ENCODE measurements around the gene TRAF1.

TRAF1 gene

DNA sequence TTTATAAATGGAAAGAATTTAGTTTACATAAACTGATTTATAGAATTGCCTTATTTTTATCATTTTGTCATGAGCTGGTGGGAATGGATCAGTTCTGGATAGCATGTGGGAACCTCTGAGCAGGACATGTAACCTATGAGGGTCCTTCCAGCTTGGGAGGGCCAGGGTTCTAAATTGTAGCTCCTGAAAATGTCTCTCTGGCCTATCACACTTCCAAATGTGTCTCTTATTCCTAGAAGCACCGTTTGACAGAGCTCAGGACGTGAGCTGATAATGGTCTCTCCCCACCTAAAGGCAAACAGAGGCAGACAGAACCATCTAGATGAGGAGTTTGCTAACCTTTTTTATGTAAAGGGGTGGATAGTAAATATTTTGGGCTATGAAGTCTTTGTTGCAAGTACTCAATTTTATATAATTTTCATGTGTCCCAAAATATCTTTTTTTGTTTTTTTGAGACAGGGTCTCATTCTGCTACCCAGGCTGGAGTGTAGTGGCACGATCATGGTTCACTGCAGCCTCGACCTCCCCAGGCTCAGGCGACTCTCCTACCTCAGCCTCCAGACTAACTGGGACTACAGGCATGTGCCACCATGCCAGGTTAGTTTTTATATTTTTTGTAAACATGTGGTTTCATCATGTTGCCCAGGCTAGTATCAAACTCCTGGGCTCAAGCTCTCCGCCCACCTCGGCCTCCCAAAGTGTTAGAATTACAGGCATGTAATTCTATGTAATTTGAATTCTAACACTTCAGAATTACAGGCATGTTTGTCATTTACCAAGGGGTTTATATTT, 4.0 kb downstream of the TRAF1 start:
- no peak for DNase-seq

DNA sequence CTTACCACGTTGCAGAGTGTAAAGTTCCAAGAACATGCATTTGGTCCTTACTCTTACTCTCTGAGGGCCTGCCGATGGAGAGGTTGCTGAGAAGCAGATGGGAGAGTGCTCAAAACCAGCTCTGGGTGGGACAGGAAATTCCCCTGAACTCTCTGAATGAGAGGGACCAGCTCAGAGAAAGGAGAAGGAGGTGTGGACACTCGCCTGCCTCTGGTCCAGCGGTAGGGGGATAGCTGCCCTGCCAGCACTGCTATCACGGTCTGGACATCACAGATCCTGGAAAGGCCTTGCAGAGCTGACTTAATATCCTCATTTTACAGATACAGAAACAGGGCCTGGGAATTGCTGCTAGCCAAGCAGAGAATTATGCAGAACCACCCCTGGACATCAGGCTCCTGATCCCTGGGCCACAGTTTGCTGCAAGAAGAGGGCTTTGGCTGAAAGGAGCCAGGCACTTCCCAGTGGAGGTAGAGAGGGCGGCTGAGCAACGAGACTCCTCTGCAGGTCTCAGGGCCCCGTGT, 4.9 kb downstream of the TRAF1 start:
- no peak for DNase-seq

DNA sequence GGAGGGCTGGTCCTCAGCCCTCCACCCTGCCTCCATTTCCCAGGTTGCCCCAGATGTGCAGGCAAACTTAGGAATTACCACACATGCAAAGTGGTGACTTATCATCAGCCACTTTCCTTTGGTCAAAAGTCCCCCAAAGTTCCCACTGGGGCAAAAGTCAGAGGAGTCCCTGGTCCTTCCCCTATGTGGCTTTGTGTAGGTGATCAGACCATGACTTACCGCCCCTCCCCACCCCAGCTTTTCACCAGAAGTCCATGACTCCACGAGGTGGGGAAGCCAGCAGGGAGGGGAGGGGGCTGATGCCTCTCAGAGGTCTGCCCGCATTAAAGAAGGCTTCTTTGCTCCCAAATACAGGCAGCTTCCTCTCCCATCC, 5.8 kb downstream of the TRAF1 start:
- DNase-seq, result no peak

DNA sequence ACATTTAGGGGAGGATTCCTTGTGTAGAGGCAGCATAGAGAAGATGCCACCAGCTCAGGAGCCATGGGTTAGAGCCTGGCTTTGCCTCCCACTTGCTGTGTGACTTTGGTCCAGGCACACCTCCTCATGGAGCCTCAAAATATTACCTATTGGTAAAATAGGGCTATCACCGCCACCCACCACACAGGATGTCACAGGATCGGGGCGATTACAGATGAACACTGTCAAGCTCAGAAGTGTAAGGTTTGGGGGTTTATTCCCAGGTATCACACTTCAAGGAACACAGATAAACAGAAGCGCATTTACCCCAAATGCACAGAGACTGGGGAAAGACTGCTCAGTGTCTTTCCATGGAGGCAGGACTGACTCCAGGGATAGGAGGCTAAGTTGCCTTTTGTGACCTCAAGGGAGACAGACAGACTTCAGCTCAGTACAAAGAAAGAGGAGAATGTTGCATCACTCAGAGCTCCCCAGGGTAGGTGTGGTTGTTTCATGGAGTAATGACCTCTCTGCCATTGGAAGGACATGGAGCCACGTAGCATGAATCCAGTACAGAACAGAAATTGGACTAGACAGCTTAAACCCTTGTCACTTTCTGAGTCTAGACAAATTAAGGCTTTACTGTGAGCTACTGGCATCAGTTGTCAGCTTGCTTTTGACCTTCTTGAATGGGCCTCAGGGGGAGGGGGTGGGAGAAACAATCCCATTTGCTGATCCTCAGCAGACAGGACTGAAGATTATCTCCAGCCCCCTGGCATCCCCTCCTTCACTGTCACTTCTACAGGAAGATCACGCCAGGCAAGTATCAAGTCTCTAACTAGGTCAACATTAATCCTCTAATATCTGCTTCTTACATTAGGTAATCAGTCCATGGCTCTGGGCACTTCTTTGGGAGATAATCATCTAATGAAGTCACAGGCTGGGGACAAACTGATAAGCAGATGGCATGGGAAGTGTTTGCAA, 6.5 kb downstream of the TRAF1 start:
- no peak for DNase-seq

DNA sequence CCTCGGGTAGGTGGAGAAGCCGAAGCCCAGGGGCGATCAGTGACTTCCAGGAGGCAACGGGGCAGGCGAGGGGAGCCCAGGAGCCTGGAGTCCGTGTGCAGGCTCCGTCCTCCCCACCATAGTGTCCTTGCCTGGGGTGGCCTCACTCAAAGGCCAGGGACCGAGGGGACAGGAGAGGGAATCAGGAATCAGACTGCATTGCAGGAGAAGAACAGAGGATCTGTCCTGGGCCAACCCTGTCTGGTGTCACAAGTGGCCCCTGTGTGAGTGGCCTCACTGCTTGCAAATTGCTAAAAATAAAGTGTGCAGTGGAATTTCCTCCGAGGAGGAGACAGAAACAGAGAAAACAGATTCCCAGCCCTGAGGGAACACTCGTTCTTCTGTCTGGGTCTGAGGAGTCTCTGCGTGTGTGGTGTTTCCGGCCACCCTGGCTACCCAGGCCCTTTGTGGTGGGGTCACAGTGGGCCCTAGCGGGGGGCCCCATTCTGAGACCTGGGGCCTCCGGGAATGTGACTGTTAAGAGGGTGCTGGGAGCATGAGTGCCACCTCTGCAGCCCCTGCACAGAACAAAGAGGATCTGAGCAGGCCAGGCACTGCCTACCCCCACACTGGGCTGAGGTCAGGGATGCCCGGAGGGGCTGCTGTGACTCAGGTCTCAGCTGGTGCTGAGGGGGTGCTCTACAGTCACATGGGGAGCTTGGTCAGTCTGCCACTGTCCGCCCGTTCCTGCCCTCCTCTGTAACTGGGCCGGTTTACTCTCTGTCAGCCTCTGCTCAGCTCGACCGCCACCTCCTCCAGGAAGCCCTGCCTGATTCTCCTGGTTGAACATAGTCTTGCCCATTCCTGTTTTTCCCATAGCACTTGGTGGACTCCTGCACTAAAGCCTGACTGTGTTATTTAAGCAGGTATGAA, 7.4 kb downstream of the TRAF1 start:
- no peak for DNase-seq

DNA sequence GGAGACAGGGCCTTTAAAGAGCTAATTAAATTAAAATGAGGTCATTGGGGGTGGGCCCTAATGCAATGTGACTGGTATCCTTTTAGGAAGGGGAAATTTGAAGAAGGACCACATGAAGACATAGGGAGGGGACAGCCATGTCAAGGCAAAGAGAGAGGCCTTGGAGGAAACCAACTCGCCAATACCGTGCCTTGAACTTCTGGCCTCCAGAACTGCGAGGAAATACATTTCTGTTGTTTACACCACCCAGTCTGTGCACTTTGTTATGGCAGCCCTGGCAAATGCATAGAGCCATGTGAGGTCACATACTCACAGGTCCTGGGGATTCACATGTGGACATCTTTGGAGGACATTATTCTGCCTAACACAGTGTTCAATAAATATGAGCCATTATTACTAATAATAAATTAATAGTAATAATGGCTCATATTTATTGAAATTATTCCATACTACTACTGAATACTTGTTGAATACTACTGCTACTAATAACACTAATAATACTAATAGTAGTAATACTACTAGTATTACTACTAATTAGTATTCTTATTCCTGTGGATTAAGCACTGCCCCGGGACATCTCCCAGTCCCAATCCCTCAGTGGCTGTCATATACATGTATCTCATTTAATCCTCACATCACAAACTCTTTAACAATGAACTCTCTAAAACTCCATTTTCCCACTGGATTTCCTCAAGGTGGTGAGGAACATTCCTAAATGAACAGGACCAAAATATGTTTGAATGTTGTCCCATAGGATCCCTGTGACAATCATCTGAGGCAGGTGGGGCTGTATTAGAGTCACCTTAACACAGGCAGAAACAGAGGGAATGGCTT, 8.4 kb downstream of the TRAF1 start:
- DNase-seq, result no peak

DNA sequence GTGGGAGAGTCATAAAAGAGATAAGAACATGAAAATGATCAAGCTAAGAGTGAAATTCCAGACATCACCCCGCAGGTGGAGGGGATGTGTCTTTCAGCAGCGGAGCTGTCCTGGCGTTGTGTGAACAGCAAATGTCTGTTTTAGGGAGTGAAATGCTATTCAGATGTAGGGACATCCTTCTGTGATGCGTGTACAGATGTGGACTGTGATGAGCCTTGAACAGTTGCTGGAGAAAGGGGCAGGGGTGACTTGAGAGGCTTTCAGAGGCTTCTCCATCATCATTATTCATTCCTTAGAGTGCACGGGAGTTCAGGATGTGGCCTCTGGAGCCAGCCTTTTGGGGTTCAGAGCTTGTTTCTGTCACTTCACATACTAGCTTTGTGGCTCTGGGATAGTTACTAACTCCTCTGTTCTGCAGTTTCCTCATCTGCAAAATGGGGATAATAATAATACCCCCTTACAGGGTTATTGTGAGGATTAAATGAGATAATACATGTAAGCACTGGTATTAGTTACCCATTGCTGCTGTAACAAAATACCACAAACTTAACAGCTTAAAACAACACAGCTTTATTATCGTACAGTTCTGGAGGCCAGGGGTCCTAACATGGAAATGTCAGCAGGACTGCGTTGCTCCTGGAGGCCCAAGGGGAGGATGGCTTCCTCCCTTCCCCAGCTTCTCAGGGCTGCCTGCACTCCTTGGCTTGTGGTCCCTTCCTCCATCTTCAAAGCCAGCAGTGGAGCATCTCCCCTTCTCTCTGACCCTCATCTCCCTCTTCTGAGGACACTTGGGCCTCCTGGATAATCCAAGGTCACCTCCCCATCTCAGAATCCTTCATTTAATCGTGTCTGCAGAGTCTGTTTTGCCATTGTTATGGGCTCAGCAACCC, 9.4 kb downstream of the TRAF1 start:
- no peak for DNase-seq

DNA sequence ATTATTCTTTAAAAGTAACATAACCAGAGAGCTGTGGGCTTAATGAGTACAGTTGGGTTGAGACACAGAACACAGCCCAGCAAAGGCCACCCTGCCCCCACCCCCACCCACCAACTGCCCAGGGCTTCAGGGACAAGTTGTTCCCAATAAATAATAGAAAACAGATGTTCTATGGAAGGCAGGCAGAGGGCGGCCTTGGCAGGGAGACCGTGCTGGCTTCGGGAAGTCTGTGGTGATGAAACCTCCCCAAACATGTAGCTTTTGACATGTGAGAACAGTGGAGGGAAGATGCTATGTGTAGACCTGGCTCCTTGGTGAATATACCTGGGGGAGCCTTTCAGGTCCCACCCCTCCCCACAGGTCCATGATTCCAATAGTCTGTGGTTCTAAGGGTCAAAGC, 10.0 kb downstream of the TRAF1 start:
- no peak for DNase-seq

DNA sequence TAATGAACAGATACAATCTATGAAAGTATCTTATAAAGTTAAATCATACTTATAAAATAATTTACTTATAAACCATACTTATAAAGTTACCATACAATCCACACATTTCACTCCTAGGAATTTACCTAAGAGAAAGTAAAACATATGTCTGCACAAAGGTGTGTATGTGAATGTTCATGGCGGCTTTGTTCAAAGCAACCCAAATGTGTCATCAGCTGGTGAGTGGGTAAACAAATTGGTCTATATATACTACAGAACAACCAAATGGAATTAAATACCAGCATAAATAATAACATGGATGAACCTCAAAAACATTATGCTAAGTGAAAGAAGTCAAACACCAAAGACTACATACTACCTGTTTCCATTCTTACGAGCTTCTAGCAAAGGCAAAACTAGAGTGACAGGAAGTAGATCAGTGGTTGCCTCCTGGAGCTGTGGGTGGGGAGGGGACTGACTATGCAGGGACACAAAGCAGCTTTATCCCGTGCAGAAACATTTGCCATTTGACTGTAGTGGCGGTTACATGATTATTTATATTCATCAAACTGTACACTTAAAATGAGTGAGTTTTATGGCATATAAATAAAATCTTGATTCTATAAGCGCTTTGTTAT, 10.6 kb downstream of the TRAF1 start:
- DNase-seq, result peak in 1 of 4 experiments; percentile 19

DNA sequence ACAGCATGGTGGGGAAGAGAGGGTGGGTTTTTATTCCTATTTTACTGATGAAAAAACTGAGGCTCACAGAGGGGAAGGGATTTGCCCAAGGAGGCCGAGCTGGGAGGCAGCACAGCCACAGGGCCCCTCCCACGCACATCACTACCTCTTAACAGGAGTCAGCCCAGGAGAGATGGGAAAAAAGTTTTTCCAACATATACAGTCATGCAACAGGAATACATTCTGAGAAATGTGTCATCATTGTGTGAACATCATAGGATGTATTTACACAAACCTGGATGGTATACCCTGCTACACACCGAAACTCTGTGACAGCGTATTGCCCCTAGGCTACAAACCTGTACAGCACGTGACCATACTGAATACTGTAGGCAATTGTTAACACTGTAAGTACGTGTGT, 11.6 kb downstream of the TRAF1 start:
- no peak for DNase-seq

DNA sequence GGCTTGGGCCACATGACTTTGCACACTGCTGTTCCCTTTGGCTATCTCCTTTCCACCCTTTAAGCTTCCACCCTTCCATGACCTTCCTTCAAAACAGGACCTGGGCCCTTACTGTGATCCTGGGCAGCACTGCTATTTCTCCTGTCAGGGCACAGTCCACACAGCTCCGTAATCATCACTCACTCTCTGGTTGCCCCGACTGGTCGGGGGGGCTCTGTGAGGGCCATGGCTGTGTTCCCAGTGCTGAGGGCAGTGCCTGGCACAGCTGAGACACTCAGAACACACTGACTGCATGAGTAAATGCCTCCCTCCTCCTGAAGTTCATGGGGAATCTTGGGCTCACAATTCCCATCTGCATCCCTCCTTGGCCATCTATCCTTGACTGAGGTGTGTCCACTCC, 12.2 kb downstream of the TRAF1 start:
- DNase-seq, result no peak

DNA sequence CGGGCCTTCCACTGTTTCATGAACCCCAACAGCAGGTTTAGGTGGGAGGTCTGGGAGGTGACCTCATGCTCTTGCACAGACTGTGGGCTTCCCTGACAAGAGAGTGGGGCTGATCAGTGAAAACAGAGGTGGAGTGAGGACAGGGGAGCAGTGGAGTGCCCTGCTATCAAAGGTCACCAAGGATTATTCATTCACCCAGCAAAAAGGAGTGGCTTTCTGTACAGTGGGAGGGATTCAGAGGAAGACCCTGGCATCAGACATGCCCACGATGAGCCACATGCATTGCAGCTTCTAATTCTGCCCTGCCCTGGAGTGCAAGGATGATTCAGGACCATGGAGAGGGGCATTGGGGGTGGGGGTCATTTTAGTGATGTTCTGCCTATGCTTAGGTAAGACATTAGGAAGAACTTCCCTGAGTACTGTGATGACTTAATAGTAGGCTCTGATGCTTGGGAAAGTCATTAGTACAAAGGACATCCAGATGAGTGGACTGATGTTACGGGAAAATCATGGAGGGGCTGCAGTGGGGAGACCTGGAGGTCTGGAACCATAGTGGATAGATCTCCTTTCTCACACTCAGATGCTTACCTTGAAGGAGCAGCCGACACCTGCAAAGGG, 12.8 kb downstream of the TRAF1 start:
- DNase-seq, result peak in 1 of 4 experiments; percentile 16

DNA sequence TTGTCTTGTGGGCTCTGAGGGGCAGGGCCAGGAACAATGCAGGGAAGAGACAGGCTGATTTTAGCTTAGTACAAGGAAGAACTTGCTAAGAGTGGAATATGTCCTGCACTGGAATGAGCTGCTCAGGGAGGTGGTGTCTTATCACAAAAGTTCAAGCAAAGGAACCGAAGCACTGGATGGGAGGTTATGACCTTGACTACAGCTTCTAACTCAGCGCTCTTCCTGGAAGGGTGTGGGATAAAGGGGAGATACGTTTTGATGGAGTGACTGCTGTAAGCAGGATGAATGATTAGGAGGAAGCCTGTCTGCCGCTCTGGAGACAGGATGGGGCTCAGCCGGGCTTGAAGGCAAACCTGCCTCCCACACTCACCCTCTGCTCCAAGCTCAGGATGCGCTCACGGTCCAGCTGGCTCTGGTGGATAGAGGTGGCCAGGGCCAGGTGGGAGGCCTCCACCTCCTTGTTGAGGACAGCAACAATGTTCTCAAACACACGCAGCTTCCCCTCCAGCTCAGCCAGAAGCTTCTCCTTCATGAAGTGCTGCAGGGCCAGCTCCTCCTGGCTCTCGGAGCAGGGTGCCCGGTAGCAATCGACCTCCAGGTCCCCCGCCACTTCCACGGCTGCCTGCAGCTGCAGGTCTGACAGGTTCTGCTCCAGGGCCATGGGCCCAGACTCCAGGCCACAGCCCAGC, 13.5 kb downstream of the TRAF1 start:
- no peak for DNase-seq

DNA sequence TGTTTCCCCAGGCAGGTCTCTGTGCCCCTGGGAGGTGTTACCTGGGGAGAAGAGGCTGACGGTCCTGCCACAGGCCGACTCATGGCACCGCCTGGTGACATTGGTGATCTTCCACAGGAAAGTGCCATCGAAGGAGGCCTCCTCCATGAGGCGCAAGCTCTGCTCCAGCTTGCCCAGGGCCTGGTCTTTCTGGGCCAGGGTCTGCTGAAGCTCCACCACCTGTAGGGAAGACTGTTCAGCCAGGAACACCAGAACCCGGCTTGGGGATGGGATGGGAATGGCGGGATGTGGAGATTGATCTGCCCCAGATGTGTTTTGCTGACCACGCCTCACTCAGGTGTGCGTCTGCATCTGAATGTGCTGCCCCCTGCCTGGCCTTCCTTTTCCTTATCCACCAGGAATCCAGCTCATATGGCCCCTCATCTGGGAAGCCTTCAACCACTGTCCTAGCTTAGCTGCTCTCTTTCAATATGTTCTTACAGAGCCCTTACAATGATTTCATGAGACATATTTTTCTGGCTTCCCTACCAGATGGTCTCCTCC, 15.2 kb downstream of the TRAF1 start:
- no peak for DNase-seq

DNA sequence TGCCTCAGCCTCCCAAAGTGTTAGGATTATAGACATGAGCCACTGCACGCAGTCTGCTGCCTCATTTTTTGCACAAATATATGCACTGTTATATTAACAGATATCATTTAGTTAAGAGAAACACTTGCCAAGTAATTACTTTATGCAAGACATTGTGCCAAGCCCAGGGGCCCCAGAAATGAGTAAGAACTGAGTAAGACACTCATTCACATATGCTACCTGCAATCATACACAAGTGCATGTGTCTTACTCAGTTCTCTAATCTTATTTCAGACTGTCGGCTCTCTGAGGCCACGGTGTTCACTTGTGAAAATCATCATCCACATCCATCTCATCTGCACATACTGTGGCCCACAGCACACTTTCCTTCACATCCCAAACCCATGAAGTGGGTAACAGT, 16.0 kb downstream of the TRAF1 start:
- DNase-seq, result no peak

DNA sequence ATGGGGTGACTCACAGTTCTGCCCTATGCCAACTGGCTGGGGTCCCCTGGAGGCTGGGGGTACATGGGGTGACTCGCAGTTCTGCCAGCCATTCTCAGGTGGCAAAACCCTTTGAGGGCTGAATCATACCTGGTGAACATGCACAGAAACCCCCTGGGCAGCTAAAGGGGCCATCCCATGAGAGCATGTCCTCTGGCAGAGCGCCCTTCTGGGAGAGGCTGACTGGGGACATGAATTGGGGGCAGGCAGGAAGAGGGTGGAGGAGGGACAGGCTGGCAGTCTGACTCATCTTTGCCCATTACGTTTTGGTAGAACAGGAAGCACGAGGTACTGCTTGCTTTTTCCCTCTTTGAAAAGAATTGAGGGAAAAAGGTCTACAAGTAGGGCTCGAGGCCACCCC, 16.7 kb downstream of the TRAF1 start:
- peak in 1 of 4 experiments; percentile 19 for DNase-seq

DNA sequence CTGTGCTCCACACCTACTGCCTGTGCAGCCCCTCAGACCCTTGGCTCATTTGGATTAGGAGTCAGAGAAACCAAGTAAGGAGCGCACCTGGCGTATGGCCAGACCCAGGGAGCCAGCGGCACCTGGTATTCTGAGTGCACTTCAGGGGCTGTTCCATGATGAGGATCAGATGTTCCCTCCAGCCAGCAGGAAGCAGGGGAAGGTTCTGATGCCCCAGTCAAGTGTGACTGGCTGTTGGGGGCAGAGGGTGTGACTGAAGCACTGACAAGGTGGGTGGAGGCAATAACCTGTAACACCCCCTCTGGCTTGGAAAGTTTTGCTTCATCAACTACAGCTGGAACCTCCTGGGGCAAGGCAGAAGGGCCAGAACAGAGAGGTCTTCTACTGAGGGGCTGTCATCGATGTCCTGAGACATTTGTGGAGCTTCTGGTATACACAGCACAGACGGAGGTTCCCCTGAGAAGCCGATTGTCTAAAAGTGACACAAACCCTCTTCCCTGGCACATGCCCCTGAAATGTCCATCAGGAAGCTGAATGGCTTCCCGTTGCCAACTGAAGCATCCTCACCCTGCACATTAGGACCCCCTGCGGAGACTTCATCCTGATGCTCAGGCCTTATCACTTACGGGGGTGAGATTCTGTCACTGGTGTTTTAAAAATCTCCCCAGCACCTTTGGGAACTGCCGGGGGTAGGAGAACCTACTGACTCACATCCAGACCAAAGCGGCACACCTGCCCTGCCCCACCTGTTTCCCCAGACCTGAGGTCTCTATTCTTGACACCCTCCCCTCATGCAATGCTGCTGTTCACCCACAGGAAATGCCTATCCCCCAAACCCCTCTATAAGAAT, 21.1 kb downstream of the TRAF1 start:
- no peak for DNase-seq

DNA sequence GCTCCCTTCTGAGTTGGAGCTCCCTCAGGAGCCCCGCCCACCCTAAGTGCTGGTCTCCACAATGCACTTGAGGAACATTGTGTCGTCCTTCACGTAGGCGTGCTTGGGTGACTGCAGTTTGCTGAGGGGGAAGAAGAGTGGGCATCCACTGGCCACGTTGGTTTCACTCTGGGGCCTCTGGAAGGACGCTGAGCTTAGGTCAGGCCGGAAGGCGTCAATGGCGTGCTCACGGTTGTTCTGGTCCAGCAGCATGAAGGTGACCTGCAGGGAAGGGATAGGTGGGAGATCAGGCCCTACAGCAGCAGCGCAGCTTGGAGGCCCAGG, 21.7 kb downstream of the TRAF1 start:
- no peak for DNase-seq

All from activated naive CD4-positive, alpha-beta T cell (primary cell).